ENCODE measurements around the gene RALGAPA1. TPM values are rescaled to one million over a fixed set of nuclear protein-coding genes. Genes with fewer than 3 reads are reported as not detected.

Gene RALGAPA1
- total RNA-seq, 1 donor from 2014 or later, result 63.1 TPM

GRCh38 chr14:35539969-35540368 lies 269.1 kb downstream of the RALGAPA1 start:
- DNase-seq (ENCODE audit: low spot score), result no peak

DNA sequence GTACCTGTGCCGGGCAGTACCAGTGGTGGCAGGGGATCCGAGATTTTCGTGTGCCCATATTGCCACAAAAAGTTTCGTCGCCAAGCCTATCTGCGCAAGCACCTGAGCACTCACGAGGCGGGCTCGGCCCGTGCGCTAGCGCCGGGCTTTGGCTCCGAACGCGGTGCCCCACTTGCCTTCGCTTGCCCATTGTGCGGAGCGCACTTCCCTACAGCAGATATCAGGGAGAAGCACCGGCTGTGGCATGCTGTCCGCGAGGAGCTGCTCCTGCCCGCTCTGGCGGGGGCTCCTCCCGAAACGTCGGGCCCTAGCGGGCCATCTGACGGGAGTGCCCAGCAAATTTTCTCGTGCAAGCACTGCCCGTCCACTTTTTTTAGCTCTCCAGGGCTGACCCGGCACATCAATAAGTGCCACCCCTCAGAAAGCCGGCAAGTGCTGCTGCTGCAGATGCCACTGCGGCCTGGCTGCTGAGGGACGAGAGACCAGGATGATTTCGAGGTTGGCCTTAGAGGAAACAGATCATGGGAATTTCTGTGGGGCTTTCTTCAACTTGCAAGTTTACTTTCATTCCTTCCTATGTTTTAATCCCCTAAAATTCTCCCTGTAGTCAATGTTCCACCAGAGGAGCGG lies 273.5 kb downstream of the RALGAPA1 start:
- no peak for DNase-seq (ENCODE audit: low spot score)

- DNase-seq (ENCODE audit: low spot score), result peak; percentile 61
Measured at GRCh38 chr14:35534873-35535482, 274.1 kb downstream of the RALGAPA1 start.

- no peak for DNase-seq (ENCODE audit: low spot score)
Measured at GRCh38 chr14:35534208-35534872, 274.8 kb downstream of the RALGAPA1 start.

- DNase-seq (ENCODE audit: low spot score), result peak; percentile 33
Measured at GRCh38 chr14:35533357-35534207, 275.5 kb downstream of the RALGAPA1 start, which contains the start of gene INSM2. INSM2 (plus strand) TSS chr14:35534164; CDS start chr14:35534253, 89 bp downstream.

GRCh38 chr14:35532783-35533356 lies 276.2 kb downstream of the RALGAPA1 start:
- DNase-seq (ENCODE audit: low spot score), result no peak

DNA sequence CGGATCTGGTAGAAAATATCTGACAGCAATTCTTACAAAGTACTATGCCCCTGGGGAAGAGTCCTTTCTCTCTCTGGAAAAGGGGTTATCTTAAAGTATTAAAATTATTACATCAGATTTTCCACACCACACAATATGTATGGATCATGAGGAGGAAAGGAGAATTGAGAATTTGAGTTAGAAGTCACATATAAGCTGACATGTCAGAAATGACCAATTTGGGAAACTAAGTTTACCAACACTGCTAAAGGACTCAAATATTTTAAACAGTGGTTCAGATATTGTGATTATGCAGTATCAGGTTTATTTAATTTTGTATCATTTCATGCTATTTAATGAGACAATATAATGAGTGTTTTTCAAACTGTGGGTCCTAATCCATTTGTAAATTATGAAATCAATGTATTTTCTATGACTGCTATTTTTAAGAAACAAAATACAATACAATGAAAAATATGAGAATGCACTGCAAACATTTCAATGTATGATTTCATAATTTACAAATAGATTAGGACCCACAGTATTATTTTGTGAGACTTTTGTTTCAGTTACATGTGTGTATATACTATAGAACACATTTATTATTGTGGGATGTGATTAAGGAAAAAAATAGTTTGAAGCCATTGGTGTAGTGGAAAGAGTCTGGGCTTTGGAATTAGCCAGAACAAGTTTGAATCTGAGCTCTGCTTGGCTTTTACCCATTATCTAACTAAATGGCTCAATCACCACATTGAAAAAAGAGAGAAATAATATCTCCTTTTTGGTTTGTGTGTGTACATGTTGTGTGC lies 276.9 kb downstream of the RALGAPA1 start:
- no peak for DNase-seq (ENCODE audit: low spot score)

DNA sequence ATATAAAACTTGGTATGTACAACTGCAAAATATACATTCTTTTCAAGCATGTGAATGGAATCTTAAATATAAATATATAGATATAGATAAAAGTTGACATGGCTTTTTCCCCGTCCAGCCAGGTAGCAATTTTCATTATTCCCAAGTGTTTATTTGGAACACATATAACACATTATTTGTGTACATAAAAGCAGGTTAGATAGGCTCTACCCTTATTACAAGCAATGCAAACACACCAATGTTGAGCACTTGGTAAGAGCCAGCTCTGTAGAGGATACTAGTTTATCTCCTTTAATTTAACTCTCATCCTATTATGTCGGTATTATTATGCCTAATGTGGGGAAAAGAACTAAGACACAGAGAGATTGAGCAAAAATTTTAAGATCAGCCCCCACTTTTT lies 282.1 kb downstream of the RALGAPA1 start:
- DNase-seq (ENCODE audit: low spot score), result no peak

GRCh38 chr14:35525695-35526094 lies 283.4 kb downstream of the RALGAPA1 start:
- DNase-seq (ENCODE audit: low spot score), result no peak

DNA sequence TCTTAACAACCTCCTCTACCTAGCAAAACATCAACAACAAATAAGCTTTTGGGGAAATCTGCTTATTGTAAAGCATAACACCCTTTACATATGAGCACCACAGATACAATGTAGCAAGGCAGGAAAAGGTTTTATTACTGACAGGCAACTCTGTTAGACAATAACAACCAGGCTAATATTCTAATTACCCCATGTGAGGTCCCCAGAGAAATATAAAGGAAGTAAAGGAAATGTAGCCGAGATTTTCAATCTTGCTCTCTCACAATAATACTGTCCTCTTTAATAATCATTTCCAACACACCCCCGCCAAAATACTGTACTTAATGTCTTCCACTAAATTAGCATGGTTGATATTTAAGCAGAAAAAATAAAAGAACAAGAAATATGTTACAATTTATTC lies 289.1 kb downstream of the RALGAPA1 start:
- DNase-seq (ENCODE audit: low spot score), result no peak

GRCh38 chr14:35515916-35516315 lies 293.2 kb downstream of the RALGAPA1 start:
- no peak for DNase-seq (ENCODE audit: low spot score)

- DNase-seq (ENCODE audit: low spot score), result no peak
Measured at GRCh38 chr14:35512765-35513164, 296.3 kb downstream of the RALGAPA1 start.

DNA sequence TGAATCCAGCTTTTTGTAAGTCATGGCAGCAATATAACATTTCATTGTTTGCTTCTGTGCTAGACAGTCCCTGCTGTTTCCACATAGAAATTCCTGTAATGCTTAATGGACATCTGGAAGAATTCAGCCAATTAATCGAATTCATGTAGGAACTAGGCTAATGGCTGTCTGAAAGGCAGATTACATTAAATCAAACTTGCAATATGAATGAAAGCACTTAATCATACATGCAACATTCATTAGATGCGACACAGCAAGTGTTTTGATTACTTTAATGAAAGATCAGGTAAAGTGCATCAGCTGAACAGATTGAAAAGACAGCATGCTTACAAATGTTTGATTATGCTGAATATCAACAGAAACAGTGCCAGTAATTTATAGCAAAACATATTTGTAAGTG lies 299.2 kb downstream of the RALGAPA1 start:
- DNase-seq (ENCODE audit: low spot score), result no peak

DNA sequence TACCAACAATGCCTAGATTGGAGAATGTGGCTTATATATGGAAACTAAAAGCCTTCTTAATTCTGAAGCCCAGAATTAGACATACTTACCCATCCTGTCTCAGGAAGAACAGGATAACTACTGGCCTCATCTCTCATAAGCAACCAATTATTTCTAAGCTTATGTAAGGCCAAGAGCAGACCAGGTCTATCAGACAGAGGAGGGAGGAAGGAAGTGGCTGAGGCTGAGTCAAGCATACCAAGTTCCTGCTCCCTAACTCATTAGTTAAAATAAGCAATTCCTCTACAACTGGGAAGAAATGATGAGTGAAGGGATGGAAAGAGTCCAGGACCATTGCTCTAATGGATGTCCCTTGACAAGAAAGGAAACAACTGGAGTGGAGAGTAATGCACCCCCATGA lies 302.2 kb downstream of the RALGAPA1 start:
- no peak for DNase-seq (ENCODE audit: low spot score)

DNA sequence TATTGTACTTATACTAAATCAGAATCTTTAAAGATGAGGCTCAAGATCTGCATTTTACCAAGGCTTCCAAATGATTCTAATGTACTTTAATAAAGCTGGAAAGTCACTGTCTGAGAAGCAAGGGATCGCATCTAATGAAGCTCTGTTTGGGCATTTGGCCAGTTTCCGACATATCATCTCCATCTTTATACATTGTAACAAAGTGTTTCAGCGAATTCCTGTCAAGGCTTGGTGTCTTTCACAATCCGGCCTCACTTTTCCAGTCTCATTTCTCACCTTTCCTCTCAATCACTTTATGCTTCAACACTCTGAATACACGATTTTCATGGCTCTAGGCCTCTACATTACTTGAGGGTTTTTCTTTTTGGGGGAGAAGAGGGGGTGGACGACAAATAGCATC lies 302.6 kb downstream of the RALGAPA1 start:
- DNase-seq (ENCODE audit: low spot score), result no peak

DNA sequence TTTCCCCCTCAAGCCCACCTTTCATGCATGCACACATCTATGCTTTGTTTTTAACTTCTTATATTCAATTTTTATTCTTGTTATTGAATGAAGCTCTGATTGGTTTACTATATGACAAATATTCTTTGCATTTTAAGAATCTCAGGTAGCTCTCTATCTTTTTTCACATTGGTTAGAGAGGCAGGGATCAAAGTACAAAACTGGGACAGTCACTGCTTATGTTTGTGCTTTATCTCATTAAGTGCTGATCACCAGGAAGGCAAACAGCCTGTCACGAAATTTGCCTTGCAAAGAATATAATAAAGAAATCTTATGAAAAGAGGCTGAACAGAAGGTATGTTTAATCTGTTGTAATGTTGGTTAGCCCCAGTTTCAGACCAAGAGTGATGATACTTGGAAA lies 304.8 kb downstream of the RALGAPA1 start:
- no peak for DNase-seq (ENCODE audit: low spot score)

DNA sequence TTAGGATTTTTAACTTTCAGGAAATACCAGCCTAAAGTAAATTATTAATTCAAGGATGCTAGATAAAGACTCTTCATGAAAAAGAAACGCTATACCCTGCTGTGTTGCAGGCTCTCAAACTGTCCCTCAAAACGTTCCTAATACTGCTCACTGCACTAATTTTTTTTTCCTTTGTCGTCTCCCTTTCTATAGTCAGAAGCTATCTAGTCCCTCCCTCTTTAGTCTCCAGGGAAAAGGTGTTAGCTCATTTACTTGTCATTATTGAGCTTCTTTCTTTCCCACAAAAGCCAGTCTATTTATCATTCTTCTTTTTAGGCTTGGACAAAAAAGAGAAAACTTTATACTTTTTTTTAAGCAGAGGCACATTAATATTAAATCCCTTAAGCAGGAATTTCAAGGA lies 305.4 kb downstream of the RALGAPA1 start:
- DNase-seq (ENCODE audit: low spot score), result no peak

DNA sequence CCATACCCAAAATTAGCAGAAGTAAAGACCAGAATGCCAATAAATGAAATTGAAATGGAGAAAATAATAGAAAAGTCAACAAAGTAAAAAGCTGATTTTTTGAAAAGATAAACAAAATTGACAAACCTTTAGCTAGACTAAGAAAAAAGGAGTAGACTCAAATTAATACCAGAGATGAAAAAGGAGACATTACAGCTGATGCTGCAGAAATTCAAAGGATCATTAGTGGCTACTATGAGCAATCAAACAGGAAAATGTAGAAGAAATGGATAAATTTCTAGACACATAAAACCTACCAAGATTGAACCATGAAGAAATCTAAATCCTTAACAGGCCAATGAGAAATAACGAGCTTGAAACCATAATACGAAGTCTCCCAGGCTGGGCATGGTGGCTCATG lies 309.9 kb downstream of the RALGAPA1 start:
- DNase-seq (ENCODE audit: low spot score), result no peak

- DNase-seq (ENCODE audit: low spot score), result no peak
Measured at GRCh38 chr14:35495278-35495677, 313.8 kb downstream of the RALGAPA1 start.

- DNase-seq (ENCODE audit: low spot score), result no peak
Measured at GRCh38 chr14:35492569-35493014, 316.5 kb downstream of the RALGAPA1 start.
